K562 (cell line): ENCODE data around the gene CRABP1.

Source experiments
- ATF2 ChIP-seq: sonication (generic); formaldehyde crosslinking; IDR thresholded peaks from 2 replicates; pipeline ENCODE4 v1.8.1; 2022; ENCODE audit warnings: missing genetic modification reagents
- CREB3 ChIP-seq: fragments of 450-650 bp; conservative IDR thresholded peaks from 2 replicates; pipeline ENCODE4 v1.6.1; 2016; ENCODE audit warnings: missing genetic modification characterization, low read depth, mild to moderate bottlenecking, missing compliant biosample characterization, moderate library complexity
- CTCF ChIP-seq, 3 experiments: IDR thresholded peaks in 2 of 3; conservative IDR thresholded peaks in 1 of 3; 2 replicates each; pipeline ENCODE4 v1.5.1; 2011 to 2012; ENCODE audit warnings: low read length in 3 of 3, mild to moderate bottlenecking in 3 of 3, control low read depth in 2 of 3, improper control_type of control experiment in 1 of 3, inconsistent platforms in 1 of 3, low read depth in 1 of 3, mixed read lengths in 1 of 3, moderate library complexity in 1 of 3; ENCODE audit not compliant: insufficient read depth in 2 of 3
- MYC ChIP-seq, 2 experiments: fragments of 250-450 bp in 1 of 2; sonication (Bioruptor Pico) in 1 of 2; IDR thresholded peaks; 2 replicates each; pipeline versions ENCODE4 v1.5.1 to v1.6.1; 2012 to 2021; ENCODE audit warnings: low read depth in 2 of 2, borderline replicate concordance in 1 of 2, improper control_type of control experiment in 1 of 2, low read length in 1 of 2, mild to moderate bottlenecking in 1 of 2, moderate library complexity in 1 of 2
- SREBF2 ChIP-seq: sonication (generic); formaldehyde crosslinking; IDR thresholded peaks from 2 replicates; pipeline ENCODE4 v1.4.0; 2020; ENCODE audit warnings: mild to moderate bottlenecking, missing genetic modification reagents
- ZNF134 ChIP-seq: fragments of 250-450 bp; sonication (Bioruptor Pico); conservative IDR thresholded peaks from 2 replicates; pipeline ENCODE4 v1.4.0; 2020

- TF ChIP-seq MYC (IDR thresholded peaks at IDR 0.05; ENCODE audit: low read depth, low read length), result no peak
- TF ChIP-seq MYC (CRISPR knock-in tag; IDR thresholded peaks at IDR 0.05; ENCODE audit: borderline replicate concordance, low read depth), result no peak
- TF ChIP-seq ZNF134 (CRISPR knock-in tag), result no peak
- no peak for TF ChIP-seq CREB3 (tag)
- no peak for TF ChIP-seq CTCF (IDR thresholded peaks at IDR 0.05 in 2 of 3, conservative IDR thresholded peaks at IDR 0.05 in 1 of 3; ENCODE audit: insufficient read depth in 2 of 3, low read depth in 1 of 3, low read length in 3 of 3)
- no peak for TF ChIP-seq ATF2 (CRISPR knock-in tag)
- TF ChIP-seq SREBF2 (CRISPR knock-in tag), result no peak
Measured at GRCh38 chr15:78358102-78358870, 18.1 kb downstream of the CRABP1 start.
